Loucy (cell line): ENCODE data around the gene AKAP13.

Experiments
- EZH2phosphoT487 ChIP-seq: fragments of 200-600 bp; IDR thresholded peaks from 2 replicates; pipeline ENCODE4 v1.6.1; 2018; ENCODE audit warnings: antibody characterized with exemption, mild to moderate bottlenecking, moderate library complexity, borderline replicate concordance
- TF ChIP-seq, protein P1 (sequence below): fragments of 200-600 bp; sonication (generic); conservative IDR thresholded peaks from 2 replicates; pipeline ENCODE4 v1.5.1; 2014; ENCODE audit warnings: mild to moderate bottlenecking, antibody characterized with exemption, low read length

DNA sequence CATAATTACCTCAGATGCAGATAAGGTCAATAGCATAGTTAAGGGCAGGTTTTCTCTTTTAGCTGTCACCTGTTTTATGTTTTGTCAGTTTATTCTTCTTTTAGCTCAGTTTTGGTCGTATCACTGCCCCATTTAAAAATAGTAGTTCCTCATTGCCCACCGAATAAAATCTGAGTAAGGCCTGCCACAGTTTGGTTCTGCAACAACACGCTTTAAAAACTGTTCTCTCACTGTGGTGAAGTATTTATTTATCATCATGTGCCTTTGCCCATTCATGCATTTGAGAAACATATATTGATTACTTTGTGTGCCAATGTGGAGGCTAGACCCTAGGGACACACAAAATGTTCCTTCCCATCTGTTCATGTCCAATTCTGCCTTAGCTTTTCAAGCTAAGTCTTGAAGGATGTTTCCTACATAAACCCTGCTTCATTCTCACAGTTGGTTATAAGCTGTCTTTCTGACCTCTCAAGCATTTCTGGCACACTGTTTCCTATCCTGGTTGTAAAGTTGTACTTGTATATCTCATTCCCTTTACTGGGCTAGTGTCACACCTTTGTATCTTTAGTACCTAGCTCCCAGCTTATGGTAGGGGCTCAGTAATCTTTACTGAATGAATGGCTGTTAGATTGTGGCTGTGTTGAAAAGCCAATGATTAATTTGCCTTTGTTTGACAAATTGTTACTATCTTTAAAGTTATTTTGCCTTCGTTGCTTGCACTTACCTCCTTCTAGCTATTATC, 23.9 kb downstream of the AKAP13 start:
- TF ChIP-seq, protein P1, sequence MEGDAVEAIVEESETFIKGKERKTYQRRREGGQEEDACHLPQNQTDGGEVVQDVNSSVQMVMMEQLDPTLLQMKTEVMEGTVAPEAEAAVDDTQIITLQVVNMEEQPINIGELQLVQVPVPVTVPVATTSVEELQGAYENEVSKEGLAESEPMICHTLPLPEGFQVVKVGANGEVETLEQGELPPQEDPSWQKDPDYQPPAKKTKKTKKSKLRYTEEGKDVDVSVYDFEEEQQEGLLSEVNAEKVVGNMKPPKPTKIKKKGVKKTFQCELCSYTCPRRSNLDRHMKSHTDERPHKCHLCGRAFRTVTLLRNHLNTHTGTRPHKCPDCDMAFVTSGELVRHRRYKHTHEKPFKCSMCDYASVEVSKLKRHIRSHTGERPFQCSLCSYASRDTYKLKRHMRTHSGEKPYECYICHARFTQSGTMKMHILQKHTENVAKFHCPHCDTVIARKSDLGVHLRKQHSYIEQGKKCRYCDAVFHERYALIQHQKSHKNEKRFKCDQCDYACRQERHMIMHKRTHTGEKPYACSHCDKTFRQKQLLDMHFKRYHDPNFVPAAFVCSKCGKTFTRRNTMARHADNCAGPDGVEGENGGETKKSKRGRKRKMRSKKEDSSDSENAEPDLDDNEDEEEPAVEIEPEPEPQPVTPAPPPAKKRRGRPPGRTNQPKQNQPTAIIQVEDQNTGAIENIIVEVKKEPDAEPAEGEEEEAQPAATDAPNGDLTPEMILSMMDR, result no peak
- TF ChIP-seq EZH2phosphoT487, result no peak
